ENCODE results near the gene NTSR2.

Gene NTSR2

GRCh38 chr2:11679016-11679415 is 9.0 kb upstream of the NTSR2 start:
- Mint-ChIP-seq H3K36me3 (peaks cover 2% of the 10 kb centered on the region), H3K9me3 (no peaks in the 10 kb centered on the region), H3K4me3 (no peak overlapping the region), H3K4me1 (peaks cover 5% of the 10 kb centered on the region), H3K27me3 (peaks cover 13% of the 10 kb centered on the region), H3K27ac (no peak overlapping the region)
- DNase-seq (ENCODE audit: low spot score in 2 of 2) (no peak), ATAC-seq (ENCODE audit: low read depth) (no peak)

GRCh38 chr2:11678306-11678960 is 8.4 kb upstream of the NTSR2 start:
- Mint-ChIP-seq H3K36me3 (peaks cover 2% of the 10 kb centered on the region), H3K4me1 (peaks cover 5% of the 10 kb centered on the region), H3K27me3 (peaks cover 13% of the 10 kb centered on the region), H3K27ac (no peak overlapping the region), H3K9me3 (no peaks in the 10 kb centered on the region), H3K4me3 (no peak overlapping the region)
- DNase-seq (ENCODE audit: low spot score in 2 of 2) (no peak), ATAC-seq (ENCODE audit: low read depth) (no peak)

- DNase-seq (ENCODE audit: low spot score in 2 of 2): no peak
- Mint-ChIP-seq H3K27ac (no peak overlapping the region), H3K9me3 (no peaks in the 10 kb centered on the region), H3K36me3 (peaks cover 2% of the 10 kb centered on the region), H3K4me3 (no peak overlapping the region), H3K27me3 (peaks cover 10% of the 10 kb centered on the region), H3K4me1 (peaks cover 7% of the 10 kb centered on the region)
- ATAC-seq (ENCODE audit: low read depth): no peak
These were observed 7.4 kb upstream of the NTSR2 start for GRCh38 chr2:11677136-11678055.

- Mint-ChIP-seq H3K4me3 (no peak overlapping the region), H3K27me3 (peaks cover 8% of the 10 kb centered on the region), H3K4me1 (peaks cover 2% of the 10 kb centered on the region), H3K36me3 (peaks cover 2% of the 10 kb centered on the region), H3K27ac (no peak overlapping the region), H3K9me3 (no peaks in the 10 kb centered on the region)
- DNase-seq (ENCODE audit: low spot score in 2 of 2) (no peak), ATAC-seq (ENCODE audit: low read depth) (no peak)
These were observed 6.6 kb upstream of the NTSR2 start for GRCh38 chr2:11676640-11677039.

GRCh38 chr2:11675423-11676112 is 5.6 kb upstream of the NTSR2 start:
- H3K4me3 Mint-ChIP-seq: no peak overlapping the region
- H3K4me1 Mint-ChIP-seq: peaks cover 2% of the 10 kb centered on the region
- H3K27me3 Mint-ChIP-seq: peaks cover 8% of the 10 kb centered on the region

GRCh38 chr2:11674983-11675382 is 5.0 kb upstream of the NTSR2 start:
- peaks cover 13% of the 10 kb centered on the region for H3K27me3 Mint-ChIP-seq

More at GRCh38 chr2:11675423-11676112, 5.6 kb upstream of the NTSR2 start:
- ATAC-seq (ENCODE audit: low read depth) (no peak), DNase-seq (ENCODE audit: low spot score in 2 of 2) (no peak)
- no peaks in the 10 kb centered on the region for H3K9me3 Mint-ChIP-seq
- peaks cover 2% of the 10 kb centered on the region for H3K36me3 Mint-ChIP-seq
- H3K27ac Mint-ChIP-seq: no peak overlapping the region

DNA sequence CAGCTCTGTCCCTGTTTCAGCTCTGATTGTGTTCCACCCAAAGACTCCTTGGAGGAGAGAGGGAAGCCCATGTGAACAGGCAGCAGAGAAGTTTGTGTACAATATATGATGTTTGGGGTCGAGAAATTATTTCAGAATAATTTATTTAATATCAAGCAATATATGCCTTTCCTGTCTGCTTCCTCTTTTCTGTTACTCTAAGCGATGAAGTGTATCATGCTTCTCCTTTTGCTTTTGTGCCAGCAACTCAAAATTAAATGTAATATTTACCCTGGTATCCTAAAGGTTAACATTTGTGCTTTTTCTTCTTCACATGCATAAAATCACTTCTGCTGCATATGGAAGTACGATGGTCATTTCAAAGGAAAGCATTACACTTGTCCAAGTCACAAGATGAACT is 2.4 kb upstream of the NTSR2 start:
- ATAC-seq (ENCODE audit: low read depth): peak; percentile 79
- peaks cover 5% of the 10 kb centered on the region for H3K36me3 Mint-ChIP-seq
- no peak overlapping the region for H3K4me3 Mint-ChIP-seq
- H3K9me3 Mint-ChIP-seq: no peaks in the 10 kb centered on the region
- no peak for DNase-seq (ENCODE audit: low spot score in 2 of 2)
- peaks cover 2% of the 10 kb centered on the region for H3K4me1 Mint-ChIP-seq
- H3K27ac Mint-ChIP-seq: no peak overlapping the region
- peaks cover 19% of the 10 kb centered on the region for H3K27me3 Mint-ChIP-seq

More at GRCh38 chr2:11674983-11675382, 5.0 kb upstream of the NTSR2 start:
- ATAC-seq (ENCODE audit: low read depth) (no peak), DNase-seq (ENCODE audit: low spot score in 2 of 2) (no peak)
- H3K4me1 Mint-ChIP-seq: peaks cover 2% of the 10 kb centered on the region
- H3K27ac Mint-ChIP-seq: no peak overlapping the region
- peaks cover 2% of the 10 kb centered on the region for H3K36me3 Mint-ChIP-seq
- no peak overlapping the region for H3K4me3 Mint-ChIP-seq
- no peaks in the 10 kb centered on the region for H3K9me3 Mint-ChIP-seq

- DNase-seq (ENCODE audit: low spot score in 2 of 2): no peak
- no peak for ATAC-seq (ENCODE audit: low read depth)
- Mint-ChIP-seq H3K4me3 (no peak overlapping the region), H3K27me3 (peaks cover 15% of the 10 kb centered on the region), H3K27ac (no peak overlapping the region), H3K9me3 (no peaks in the 10 kb centered on the region), H3K36me3 (peaks cover 3% of the 10 kb centered on the region), H3K4me1 (peaks cover 2% of the 10 kb centered on the region)
These were observed 1.9 kb downstream of the NTSR2 start for GRCh38 chr2:11667866-11668637.

DNA sequence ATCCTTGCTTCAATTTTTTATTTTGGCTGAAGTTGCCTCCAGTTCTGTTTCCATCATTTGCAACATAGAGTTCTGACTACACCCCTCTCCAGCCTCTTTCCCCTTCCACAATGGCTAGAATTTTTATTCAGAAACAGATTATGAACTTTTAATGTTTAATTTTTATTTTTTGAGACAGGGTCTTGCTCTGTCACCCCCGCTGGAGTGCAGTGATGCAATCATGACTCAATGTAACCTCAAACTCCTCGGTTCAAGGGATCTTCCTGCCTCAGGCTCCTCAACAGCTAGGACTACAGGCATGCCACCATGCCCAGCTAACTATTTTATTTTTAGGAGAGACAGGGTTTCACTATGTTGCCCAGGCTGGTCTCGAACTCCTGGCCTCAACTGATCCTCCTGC is 2.8 kb downstream of the NTSR2 start:
- Mint-ChIP-seq H3K9me3 (peaks cover 1% of the 10 kb centered on the region), H3K27me3 (peaks cover 15% of the 10 kb centered on the region), H3K4me3 (no peak overlapping the region), H3K27ac (no peak overlapping the region), H3K36me3 (peaks cover 3% of the 10 kb centered on the region), H3K4me1 (no peaks in the 10 kb centered on the region)
- DNase-seq (ENCODE audit: low spot score in 2 of 2) (no peak), ATAC-seq (ENCODE audit: low read depth) (no peak)

DNA sequence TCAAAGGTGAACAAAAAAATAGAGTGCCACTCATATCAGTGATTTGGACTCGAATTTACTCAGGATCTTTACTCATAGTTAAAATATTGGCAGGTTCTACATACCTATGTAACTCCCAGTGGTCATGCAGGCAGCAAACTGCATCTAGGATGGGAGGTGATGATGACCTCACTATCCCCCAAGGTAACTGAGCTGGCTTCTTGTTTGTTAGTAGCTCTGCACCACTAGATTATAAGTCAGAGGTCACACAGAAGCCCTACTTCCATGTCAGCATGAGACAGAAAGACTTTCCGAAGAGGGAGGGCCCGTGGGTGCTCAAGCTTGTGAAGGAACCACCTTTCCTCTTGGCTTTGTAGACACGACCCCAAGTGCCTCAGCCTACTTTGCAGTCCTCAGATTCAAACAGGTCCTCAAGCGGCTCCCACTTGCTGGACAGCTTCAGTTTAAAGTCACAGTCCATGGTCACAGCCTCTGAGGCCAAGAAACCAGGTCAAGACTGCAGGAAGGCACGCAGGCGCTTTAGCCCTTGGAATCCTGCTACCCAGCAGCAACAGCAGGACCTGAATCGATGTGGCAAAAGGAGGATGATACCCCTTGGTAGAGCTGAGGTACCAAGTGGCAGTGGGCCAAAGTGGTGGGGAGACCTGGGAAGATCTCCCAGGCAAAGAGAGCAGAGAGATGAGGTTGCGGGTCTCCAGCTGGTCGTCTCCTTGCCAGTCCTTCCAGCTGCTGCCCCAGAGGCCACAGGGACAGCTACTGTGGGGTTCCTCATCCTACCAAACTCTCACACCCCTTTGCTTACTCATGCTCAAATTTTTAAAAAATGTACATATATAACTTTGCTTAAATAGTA is 4.3 kb downstream of the NTSR2 start:
- Mint-ChIP-seq H3K36me3 (peaks cover 3% of the 10 kb centered on the region), H3K4me3 (no peak overlapping the region), H3K4me1 (no peaks in the 10 kb centered on the region), H3K27ac (no peak overlapping the region), H3K9me3 (peaks cover 4% of the 10 kb centered on the region), H3K27me3 (peaks cover 19% of the 10 kb centered on the region)
- DNase-seq (ENCODE audit: low spot score in 2 of 2): no peak
- no peak for ATAC-seq (ENCODE audit: low read depth)

- Mint-ChIP-seq H3K4me3 (no peak overlapping the region), H3K27me3 (peaks cover 16% of the 10 kb centered on the region), H3K36me3 (peaks cover 3% of the 10 kb centered on the region), H3K4me1 (no peaks in the 10 kb centered on the region), H3K9me3 (peaks cover 4% of the 10 kb centered on the region), H3K27ac (no peak overlapping the region)
- ATAC-seq (ENCODE audit: low read depth) (no peak), DNase-seq (ENCODE audit: low spot score in 2 of 2) (no peak)
These were observed 5.0 kb downstream of the NTSR2 start for GRCh38 chr2:11665028-11665427.

DNA sequence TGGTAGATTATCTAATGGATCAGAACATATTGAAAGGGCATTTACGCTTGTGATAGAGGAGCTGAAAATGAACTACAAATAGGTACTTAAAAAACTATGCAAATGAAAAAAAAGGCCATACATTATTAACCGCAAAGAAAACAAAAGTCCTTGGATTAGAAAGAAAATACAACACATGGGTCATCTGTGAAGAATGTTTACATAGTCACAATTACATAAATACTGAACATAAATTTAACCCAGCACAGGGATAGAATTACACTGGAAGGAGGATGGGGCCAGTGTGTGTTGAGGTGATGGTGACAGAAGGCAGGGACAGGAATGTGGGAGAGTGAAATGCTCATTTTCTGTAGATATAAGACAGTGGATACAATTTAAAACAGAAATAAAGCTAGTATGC is 6.6 kb downstream of the NTSR2 start:
- Mint-ChIP-seq H3K4me3 (no peak overlapping the region), H3K27me3 (peaks cover 12% of the 10 kb centered on the region), H3K9me3 (peaks cover 4% of the 10 kb centered on the region), H3K4me1 (no peaks in the 10 kb centered on the region), H3K36me3 (no peaks in the 10 kb centered on the region), H3K27ac (no peak overlapping the region)
- DNase-seq (ENCODE audit: low spot score in 2 of 2): no peak
- ATAC-seq (ENCODE audit: low read depth): no peak

DNA sequence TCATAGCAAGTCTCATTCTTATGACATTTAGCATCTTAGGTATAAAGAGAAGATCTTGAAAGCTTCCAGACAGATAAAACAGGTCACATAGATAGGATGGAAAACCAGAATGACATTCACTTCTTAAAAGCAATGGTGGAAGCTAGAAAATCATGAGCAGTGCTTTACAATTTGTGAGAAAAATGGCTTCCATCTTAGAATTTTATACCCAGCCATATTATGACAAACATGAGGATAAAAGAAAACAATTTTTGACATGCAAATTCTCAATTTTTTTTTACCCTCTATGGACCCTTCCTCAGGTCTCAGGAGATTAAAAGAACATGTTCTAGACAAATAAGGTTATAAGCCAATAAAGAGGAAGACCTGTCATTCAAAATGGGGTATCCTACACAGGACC is 7.1 kb downstream of the NTSR2 start:
- peaks cover 11% of the 10 kb centered on the region for H3K27me3 Mint-ChIP-seq
- no peaks in the 10 kb centered on the region for H3K36me3 Mint-ChIP-seq
- no peak overlapping the region for H3K4me3 Mint-ChIP-seq
- no peaks in the 10 kb centered on the region for H3K4me1 Mint-ChIP-seq
- no peak overlapping the region for H3K27ac Mint-ChIP-seq
- H3K9me3 Mint-ChIP-seq: peaks cover 4% of the 10 kb centered on the region
- DNase-seq (ENCODE audit: low spot score in 2 of 2): no peak
- no peak for ATAC-seq (ENCODE audit: low read depth)

Data from memory B cell (primary cell).